ENCODE data around the gene PEX7. TPM values are rescaled to one million over a fixed set of nuclear protein-coding genes. Genes with fewer than 3 reads are reported as not detected.

PEX7 gene
- total RNA-seq, 4 donors from 2014 or later: 9.0 to 21.5 (median 11.7) TPM; not detected in 1

- peak overlapping the region; percentile 65 to 92 for H3K4me3 ChIP-seq
- TF ChIP-seq CTCF (IDR thresholded peaks at IDR 0.05): no peak
- H3K4me1 ChIP-seq: no peaks in the 10 kb centered on the region
- intact Hi-C loops (cut with DNase I; ENCODE audit: low total_unique reads): loop anchor here (5.0 kb wide), 1 partner anchor 143 kb away; no protein-coding TSS in a partner anchor
- DNase-seq: no peak
- peak overlapping the region; percentile 92 to 96 for H3K27ac ChIP-seq
- H3K36me3 ChIP-seq: no peaks in the 10 kb centered on the region
- no peaks in the 10 kb centered on the region for H3K27me3 ChIP-seq
- H3K9me3 ChIP-seq: no peaks in the 10 kb centered on the region
Measured at GRCh38 chr6:136790411-136791295, 31.7 kb upstream of the PEX7 start.

DNA sequence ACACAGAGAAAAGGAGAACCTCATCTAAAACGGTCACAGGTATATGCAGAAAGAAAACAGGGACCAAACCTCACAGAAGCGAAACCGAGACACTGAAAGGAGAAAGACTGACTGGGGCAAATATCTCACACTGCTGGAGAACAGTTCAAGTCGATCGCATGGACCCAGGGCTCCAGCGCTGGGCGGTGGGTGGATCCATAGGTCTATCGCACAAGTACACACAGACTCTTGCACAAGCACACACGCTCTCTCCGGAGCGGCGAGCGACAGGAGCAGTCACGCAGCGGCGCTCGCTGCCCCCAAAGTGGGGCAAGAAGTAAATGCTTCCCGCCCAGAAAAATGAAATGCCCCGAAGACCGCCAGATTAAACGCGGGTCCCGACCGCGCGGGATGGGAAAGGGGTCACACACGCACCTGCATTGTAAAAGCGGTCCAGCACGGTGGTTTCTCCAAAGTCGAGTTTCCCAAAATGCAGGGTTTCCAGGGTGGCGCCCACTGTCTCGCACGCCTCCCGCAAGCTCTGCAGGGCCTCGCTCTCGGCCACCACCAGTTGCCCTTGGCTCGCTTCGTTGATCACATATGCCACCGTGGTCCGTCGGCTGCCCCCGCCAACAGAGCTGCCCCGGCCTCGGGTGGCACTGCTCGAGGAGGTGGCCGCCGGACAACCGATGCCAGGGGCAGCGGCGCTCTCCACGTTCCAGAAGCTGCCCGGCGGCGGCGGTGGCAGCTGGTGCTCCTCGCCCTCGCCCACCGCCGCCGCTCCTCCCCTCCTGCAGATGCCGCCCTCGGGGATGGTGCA lies 30.9 kb upstream of the PEX7 start:
- Histone ChIP-seq H3K4me1 (no peaks in the 10 kb centered on the region), H3K36me3 (no peaks in the 10 kb centered on the region), H3K27me3 (no peaks in the 10 kb centered on the region), H3K9me3 (no peaks in the 10 kb centered on the region), H3K4me3 (peak overlapping the region; percentile 65 to 92), H3K27ac (peak overlapping the region; percentile 92 to 96)
- peak; percentile 53 to 69 for DNase-seq
- intact Hi-C loops (cut with DNase I; ENCODE audit: low total_unique reads): loop anchor here (5.0 kb wide), 1 partner anchor 144 kb away; no protein-coding TSS in a partner anchor
- no peak for TF ChIP-seq CTCF (IDR thresholded peaks at IDR 0.05)
- TF ChIP-seq POLR2A (IDR thresholded peaks at IDR 0.05): peak; percentile 14 to 37

- no peaks in the 10 kb centered on the region for H3K4me1 ChIP-seq
- TF ChIP-seq POLR2A (IDR thresholded peaks at IDR 0.05) (peak; percentile 19 to 59), CTCF (IDR thresholded peaks at IDR 0.05) (no peak)
- no peak for DNase-seq
Measured at GRCh38 chr6:136792095-136792409, 30.3 kb upstream of the PEX7 start.

GRCh38 chr6:136792410-136793262 lies 29.8 kb upstream of the PEX7 start, which contains the start of gene MAP3K5:
Gene MAP3K5, minus strand, starts transcription at chr6:136792477. Its CDS starts 320 bp downstream, at chr6:136792157.
- Histone ChIP-seq H3K9me3 (no peaks in the 10 kb centered on the region), H3K4me3 (peak within 1 kb of the TSS; percentile 65 to 92), H3K27ac (peak within 1 kb of the TSS; percentile 92 to 96), H3K4me1 (no peaks in the 10 kb centered on the region), H3K36me3 (no peaks in the 10 kb centered on the region), H3K27me3 (no peaks in the 10 kb centered on the region)
- intact Hi-C loops (cut with DNase I; ENCODE audit: low total_unique reads): loop anchor here (5.0 kb wide), 1 partner anchor 145 kb away; no protein-coding TSS in a partner anchor
- DNase-seq: peak; percentile 92 to 93
- TF ChIP-seq POLR2A (IDR thresholded peaks at IDR 0.05): peak in 1 of 2 donors; percentile 32
- TF ChIP-seq CTCF (IDR thresholded peaks at IDR 0.05): peak; percentile 47 to 88 (median 78)

More at GRCh38 chr6:136792095-136792409, 30.3 kb upstream of the PEX7 start:
- Histone ChIP-seq H3K4me3 (peak overlapping the region; percentile 65 to 92), H3K27me3 (no peaks in the 10 kb centered on the region), H3K27ac (peak overlapping the region; percentile 92 to 96), H3K9me3 (no peaks in the 10 kb centered on the region), H3K36me3 (no peaks in the 10 kb centered on the region)
- intact Hi-C loops (cut with DNase I; ENCODE audit: low total_unique reads): loop anchor here (5.0 kb wide), 1 partner anchor 145 kb away; no protein-coding TSS in a partner anchor

Measured in uterus (tissue), 4 donors.